Stimulated activated CD8-positive, alpha-beta memory T cell treated with anti-CD3 and anti-CD28 coated beads, Interleukin-7, amount 100 ng/mL, for 1 hour (primary cell): Measurements from ENCODE around the gene CD68.
A peak's percentile ranks its signal among the peaks of the same experiment; 100 is the strongest.

Source experiments
- DNase-seq, 2 donors: peaks; one replicate each; pipeline ENCODE4 v3.0.0-alpha.2; 2020; ENCODE audit warnings: low read depth in 2 of 2

CD68 gene

GRCh38 chr17:7579001-7579833 is at the start of gene CD68:
CD68 (plus strand) TSS chr17:7579638; CDS start chr17:7579678, 40 bp downstream.
- peak; percentile 26 to 31 for DNase-seq

GRCh38 chr17:7530023-7530900 is 49.2 kb upstream of the CD68 start:
- DNase-seq: no peak

GRCh38 chr17:7538050-7538449 is 41.4 kb upstream of the CD68 start:
- DNase-seq: no peak

- DNase-seq: no peak
These were observed 40.4 kb upstream of the CD68 start for GRCh38 chr17:7538891-7539545.

GRCh38 chr17:7541074-7541621 is 38.3 kb upstream of the CD68 start:
- no peak for DNase-seq

- no peak for DNase-seq
These were observed 34.5 kb upstream of the CD68 start for GRCh38 chr17:7544911-7545310.

GRCh38 chr17:7548585-7549400 is 30.6 kb upstream of the CD68 start, which contains the start of gene TNFSF12:
TNFSF12 (plus strand) TSS chr17:7549058; CDS start chr17:7549154, 96 bp downstream.
- no peak for DNase-seq

GRCh38 chr17:7549401-7550055 is 29.9 kb upstream of the CD68 start:
- no peak for DNase-seq

GRCh38 chr17:7550344-7550743 is 29.1 kb upstream of the CD68 start:
- no peak for DNase-seq

GRCh38 chr17:7551396-7551795 is 28.0 kb upstream of the CD68 start:
- DNase-seq: no peak

- DNase-seq: no peak
These were observed 26.8 kb upstream of the CD68 start for GRCh38 chr17:7552621-7553051.

- no peak for DNase-seq
These were observed 26.1 kb upstream of the CD68 start for GRCh38 chr17:7553356-7553755.

GRCh38 chr17:7555320-7555948 is 24.0 kb upstream of the CD68 start:
- no peak for DNase-seq

- DNase-seq: no peak
These were observed 22.8 kb upstream of the CD68 start for GRCh38 chr17:7556627-7557026.

- no peak for DNase-seq
These were observed 22.2 kb upstream of the CD68 start for GRCh38 chr17:7557147-7557764.

- DNase-seq: no peak
These were observed 21.5 kb upstream of the CD68 start for GRCh38 chr17:7557775-7558543.

GRCh38 chr17:7558544-7559319 is 20.7 kb upstream of the CD68 start, which contains the start of gene TNFSF13:
TNFSF13 (plus strand) TSS chr17:7558750; CDS start chr17:7559040, 290 bp downstream.
- DNase-seq: no peak
